Breast epithelium (tissue), 3 donors: ENCODE data around the gene LYST.

Experiments used
- CTCF ChIP-seq, 3 donors: fragments of 450-650 bp; IDR thresholded peaks; one replicate each; pipeline ENCODE4 v1.5.1; 2016 to 2017; ENCODE audit warnings: antibody characterized with exemption in 3 of 3, mild to moderate bottlenecking in 3 of 3, moderate library complexity in 3 of 3
- POLR2A ChIP-seq: fragments of 450-650 bp; IDR thresholded peaks from one replicate; pipeline ENCODE4 v1.6.1; 2016; ENCODE audit warnings: antibody characterized with exemption, mild to moderate bottlenecking, moderate library complexity

GRCh38 chr1:235646463-235646862, 220.2 kb downstream of the LYST start:
- no peak for TF ChIP-seq POLR2A
- no peak for TF ChIP-seq CTCF (IDR thresholded peaks at IDR 0.05)
